Smooth muscle cell (in vitro differentiated cells): ENCODE measurements around the gene DGKG. TPM values are rescaled to one million over a fixed set of nuclear protein-coding genes. Genes with fewer than 3 reads are reported as not detected.
A peak's percentile ranks its signal among the peaks of the same experiment; 100 is the strongest.

Experiments
- DNase-seq: peaks from one replicate; lab custom pipeline; 2025; ENCODE audit not compliant: unreplicated experiment; lab: John Stamatoyannopoulos, UW
- H2AFZ ChIP-seq: fragments of 200-600 bp; sonication (generic); 2 replicates; pipeline ENCODE4 v1.6.0; 2016; ENCODE audit warnings: antibody characterized with exemption, low read depth, mild to moderate bottlenecking
- H3F3A ChIP-seq: fragments of 200-600 bp; sonication (generic); 2 replicates; pipeline ENCODE4 v1.6.0; 2017; ENCODE audit warnings: antibody characterized with exemption, low read depth
- H3K27ac ChIP-seq: fragments of 200-600 bp; sonication (generic); 2 replicates; pipeline ENCODE4 v1.5.1; 2016; ENCODE audit warnings: low read depth, mild to moderate bottlenecking
- H3K27me3 ChIP-seq: fragments of 200-600 bp; sonication (generic); 2 replicates; pipeline ENCODE4 v1.6.1; 2016; ENCODE audit warnings: low read depth, mild to moderate bottlenecking
- H3K36me3 ChIP-seq: fragments of 200-600 bp; sonication (generic); 2 replicates; pipeline ENCODE4 v1.5.1; 2016; ENCODE audit warnings: low read depth
- H3K4me1 ChIP-seq: fragments of 200-600 bp; sonication (generic); 2 replicates; pipeline ENCODE4 v1.5.1; 2016; ENCODE audit warnings: low read depth
- H3K4me2 ChIP-seq: fragments of 200-600 bp; sonication (generic); 2 replicates; pipeline ENCODE4 v1.6.0; 2016; ENCODE audit warnings: mild to moderate bottlenecking
- H3K4me3 ChIP-seq: fragments of 200-600 bp; sonication (generic); 2 replicates; pipeline ENCODE4 v1.5.1; 2016; ENCODE audit warnings: mild to moderate bottlenecking
- H3K79me2 ChIP-seq: fragments of 200-600 bp; sonication (generic); 2 replicates; pipeline ENCODE4 v1.6.0; 2016; ENCODE audit warnings: low read depth, mild to moderate bottlenecking
- H3K9ac ChIP-seq: fragments of 200-600 bp; sonication (generic); 2 replicates; pipeline ENCODE4 v1.6.0; 2016; ENCODE audit warnings: low read depth
- H3K9me3 ChIP-seq: fragments of 200-600 bp; sonication (generic); replicated peaks from 2 replicates; pipeline ENCODE4 v1.5.1; 2016; ENCODE audit warnings: low read depth
- H4K20me1 ChIP-seq: fragments of 200-600 bp; sonication (generic); 2 replicates; pipeline ENCODE4 v1.6.0; 2016; ENCODE audit warnings: low read depth
- WGBS: methylation state at CpG from one replicate; pipeline ENCODE4 v1.1.7; 2016; ENCODE audit warnings: low lambda C conversion rate; 5-methylcytosine and 5-hydroxymethylcytosine counted together
- polyA plus RNA-seq: library from polyadenylated mRNA; unstranded; fragments of >200 nt; fragmentation: Nextera tagmentation; extraction: Ambion mirVana; gene quantifications from 2 replicates; pipeline ENCODE4 v1.2.1, GENCODE V29; 2016
- total RNA-seq: library from RNA; depleted of rRNA; stranded (reverse); fragments of >200 nt; gene quantifications from 2 replicates; pipeline ENCODE4 v1.2.3, GENCODE V29; 2014
- TF ChIP-seq, protein P1 (sequence below): fragments of 200-600 bp; sonication (generic); IDR thresholded peaks from 2 replicates; pipeline ENCODE4 v1.5.1; 2017; ENCODE audit warnings: borderline replicate concordance, mild to moderate bottlenecking, antibody characterized with exemption; ENCODE audit not compliant: insufficient read depth, poor library complexity, severe bottlenecking

The DGKG gene
- total and polyA plus RNA-seq, 2 experiments from 2014 or later: 0.64 TPM; not detected in 1

DNA sequence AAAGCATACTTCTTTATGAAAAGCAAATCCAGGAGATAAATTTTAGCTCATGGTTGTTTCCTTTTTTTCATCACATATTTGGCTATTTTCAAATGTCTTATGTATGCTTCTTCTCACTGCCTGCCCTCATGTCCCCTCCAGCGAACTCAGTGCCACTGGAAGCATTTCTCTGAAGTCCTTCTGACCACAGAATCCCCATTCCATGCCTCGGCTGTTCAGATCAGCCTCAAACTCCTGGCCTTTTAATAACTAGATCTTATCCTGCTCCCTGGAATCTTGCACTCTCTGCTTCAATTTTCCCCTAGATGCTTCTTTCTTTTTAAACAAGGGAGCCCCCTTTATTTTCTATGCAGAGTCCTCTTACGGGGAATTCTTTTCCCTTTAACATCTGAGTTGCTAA, 263.3 kb downstream of the DGKG start:
- Histone ChIP-seq H3K27me3 (no peaks in the 10 kb centered on the region), H3K79me2 (peaks cover 5% of the 10 kb centered on the region), H3K9me3 (no peaks in the 10 kb centered on the region), H3K9ac (no peak overlapping the region), H3K4me2 (peak overlapping the region; percentile 88), H4K20me1 (peaks cover 38% of the 10 kb centered on the region), H3K4me1 (peaks cover 35% of the 10 kb centered on the region), H3K27ac (peak overlapping the region; percentile 30), H3K4me3 (no peak overlapping the region), H3K36me3 (no peaks in the 10 kb centered on the region), H3F3A (peaks cover 23% of the 10 kb centered on the region), H2AFZ (no peak overlapping the region)
- DNase-seq: no peak
- TF ChIP-seq, protein P1, sequence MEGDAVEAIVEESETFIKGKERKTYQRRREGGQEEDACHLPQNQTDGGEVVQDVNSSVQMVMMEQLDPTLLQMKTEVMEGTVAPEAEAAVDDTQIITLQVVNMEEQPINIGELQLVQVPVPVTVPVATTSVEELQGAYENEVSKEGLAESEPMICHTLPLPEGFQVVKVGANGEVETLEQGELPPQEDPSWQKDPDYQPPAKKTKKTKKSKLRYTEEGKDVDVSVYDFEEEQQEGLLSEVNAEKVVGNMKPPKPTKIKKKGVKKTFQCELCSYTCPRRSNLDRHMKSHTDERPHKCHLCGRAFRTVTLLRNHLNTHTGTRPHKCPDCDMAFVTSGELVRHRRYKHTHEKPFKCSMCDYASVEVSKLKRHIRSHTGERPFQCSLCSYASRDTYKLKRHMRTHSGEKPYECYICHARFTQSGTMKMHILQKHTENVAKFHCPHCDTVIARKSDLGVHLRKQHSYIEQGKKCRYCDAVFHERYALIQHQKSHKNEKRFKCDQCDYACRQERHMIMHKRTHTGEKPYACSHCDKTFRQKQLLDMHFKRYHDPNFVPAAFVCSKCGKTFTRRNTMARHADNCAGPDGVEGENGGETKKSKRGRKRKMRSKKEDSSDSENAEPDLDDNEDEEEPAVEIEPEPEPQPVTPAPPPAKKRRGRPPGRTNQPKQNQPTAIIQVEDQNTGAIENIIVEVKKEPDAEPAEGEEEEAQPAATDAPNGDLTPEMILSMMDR: no peak
- WGBS: 27% methylated on average over 3 of the region's 3 CpGs

DNA sequence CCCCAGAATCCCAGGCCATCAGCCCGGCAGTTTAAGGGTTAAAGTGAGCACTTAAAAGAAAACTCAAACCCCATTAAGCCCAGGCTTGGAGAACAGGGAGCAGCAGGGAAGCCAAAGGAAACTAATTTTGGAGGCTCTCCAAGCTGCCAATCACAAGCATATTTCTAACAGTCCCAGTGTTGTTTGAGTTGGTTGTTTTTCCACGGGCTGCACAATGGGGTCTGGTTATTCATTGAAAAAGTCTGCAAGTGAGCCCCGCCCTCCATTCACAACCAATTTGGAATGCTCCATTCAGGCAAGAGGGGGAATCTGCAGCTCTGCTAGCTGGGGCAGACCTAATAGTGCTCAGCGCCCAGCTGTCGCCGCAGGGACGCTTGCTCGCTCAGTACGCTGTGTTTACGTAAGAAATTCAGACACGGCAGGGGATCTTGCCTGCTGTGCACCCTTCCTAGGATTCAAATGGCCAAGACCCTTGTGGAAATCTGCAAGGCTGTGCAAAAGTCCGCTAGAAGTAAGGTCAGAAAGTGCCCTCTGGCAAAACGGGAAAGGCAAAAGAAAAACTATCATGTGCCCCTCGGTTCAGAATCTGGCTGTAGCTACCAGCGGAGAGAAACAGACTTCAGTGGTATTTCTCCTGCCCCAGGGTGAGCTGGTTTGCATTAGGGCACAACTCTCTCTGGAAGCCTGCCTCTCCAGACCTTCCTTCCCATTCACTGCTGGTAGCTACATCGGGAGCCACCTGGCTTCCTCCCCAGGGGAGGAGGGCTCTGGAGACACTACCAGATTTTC, 264.2 kb downstream of the DGKG start:
- peak; percentile 22 for DNase-seq

DNA sequence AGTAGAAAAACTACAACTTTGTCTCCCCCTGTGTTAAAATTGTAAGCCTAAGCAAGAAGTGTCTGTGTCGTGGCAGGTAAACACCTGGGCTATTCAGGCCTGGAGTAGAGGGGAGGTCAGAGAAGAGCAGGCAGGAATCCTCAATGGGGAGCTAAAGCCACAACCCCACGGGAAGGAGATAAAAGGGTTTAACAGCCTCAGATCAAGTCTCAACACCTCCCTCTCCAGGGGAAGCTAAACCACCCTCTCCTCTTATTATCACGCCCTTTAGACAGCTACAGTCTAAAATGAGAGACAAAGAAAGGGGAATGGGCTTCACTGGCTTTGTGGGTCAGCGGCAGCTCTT, 264.7 kb downstream of the DGKG start:
- TF ChIP-seq, protein P1: no peak
- Histone ChIP-seq H3F3A (peaks cover 18% of the 10 kb centered on the region), H3K9ac (peak overlapping the region; percentile 8), H3K9me3 (no peaks in the 10 kb centered on the region), H2AFZ (no peak overlapping the region), H3K4me3 (peak overlapping the region; percentile 54), H3K4me2 (peak overlapping the region; percentile 88), H3K4me1 (peaks cover 35% of the 10 kb centered on the region), H3K27me3 (no peaks in the 10 kb centered on the region), H4K20me1 (peaks cover 27% of the 10 kb centered on the region), H3K79me2 (peaks cover 5% of the 10 kb centered on the region), H3K27ac (peak overlapping the region; percentile 30), H3K36me3 (no peaks in the 10 kb centered on the region)
- DNase-seq: no peak
- 13% methylated on average over 4 of the region's 4 CpGs for WGBS

More for the DNA sequence above, 264.2 kb downstream of the DGKG start:
- H3K79me2 ChIP-seq: peaks cover 5% of the 10 kb centered on the region
- H2AFZ ChIP-seq: no peak overlapping the region
- TF ChIP-seq, protein P1: no peak
- H4K20me1 ChIP-seq: peaks cover 29% of the 10 kb centered on the region
- 1% methylated on average over 16 of the region's 16 CpGs for WGBS
- H3K27me3 ChIP-seq: no peaks in the 10 kb centered on the region
- peak overlapping the region; percentile 54 for H3K4me3 ChIP-seq
- peaks cover 35% of the 10 kb centered on the region for H3K4me1 ChIP-seq
- H3K4me2 ChIP-seq: peak overlapping the region; percentile 88
- H3K36me3 ChIP-seq: no peaks in the 10 kb centered on the region
- no peaks in the 10 kb centered on the region for H3K9me3 ChIP-seq
- H3K9ac ChIP-seq: peak overlapping the region; percentile 8
- peaks cover 18% of the 10 kb centered on the region for H3F3A ChIP-seq
- H3K27ac ChIP-seq: peak overlapping the region; percentile 30

Other genes starting within 250 kb of the DGKG start
- gene CRYGS, start 182.1 kb upstream of the DGKG start, total RNA-seq: 5.5 and 9.2 TPM in 2 replicates
- gene CRYGS, start 182.1 kb upstream of the DGKG start, polyA plus RNA-seq: 6.6 and 13.5 TPM in 2 replicates
- 12.2 and 15.2 TPM in 2 replicates for gene TBCCD1, start 205.1 kb upstream of the DGKG start, total RNA-seq
- 15.5 and 19.5 TPM in 2 replicates for gene TBCCD1, start 205.1 kb upstream of the DGKG start, polyA plus RNA-seq
- 103 and 115 TPM in 2 replicates for gene DNAJB11, start 208.5 kb upstream of the DGKG start, total RNA-seq
- 136 and 138 TPM in 2 replicates for gene DNAJB11, start 208.5 kb upstream of the DGKG start, polyA plus RNA-seq